HCT116 (cell line): ENCODE measurements around the gene CIT. TPM values are rescaled to one million over a fixed set of nuclear protein-coding genes. Genes with fewer than 3 reads are reported as not detected.
A peak's percentile ranks its signal among the peaks of the same experiment; 100 is the strongest.

Experiments used
- ATAC-seq: fragments of 200-7000 bp; cut with Tn5 transposase; 2 replicates; pipeline ENCODE4 v1.9.1; 2020; ENCODE audit warnings: mild to moderate bottlenecking, moderate library complexity
- BruUV-seq: library from RNA; stranded (reverse); fragments of 400-500 nt; replicated peaks from 2 replicates; lab custom pipeline; 2021; lab: Mats Ljungman, UMichigan
- CTCF ChIA-PET: fragments of 300-600 bp; sonication (Branson Sonifier 250); formaldehyde crosslinking; loops from one replicate; lab custom pipeline; 2021; ENCODE audit warnings: antibody characterized with exemption; lab: Charles Lee
- POLR2A ChIA-PET: fragments of 300-600, 350-600 bp; sonication (Branson Sonifier 250); formaldehyde crosslinking; loops from one replicate; lab custom pipeline; 2021; ENCODE audit warnings: antibody characterized with exemption; lab: Charles Lee
- RAD21 ChIA-PET, 2 experiments: fragments of 300-600 bp; sonication (Branson Sonifier 250); formaldehyde crosslinking; loops; one replicate each; lab custom pipeline; 2023; ENCODE audit warnings: low total read pairs in 2 of 2; ENCODE audit not compliant: uncharacterized antibody in 2 of 2, unreplicated experiment in 2 of 2, low non-redundant PET in 1 of 2; lab: Charles Lee
- DNase-seq: peaks from one replicate; pipeline ENCODE4 v3.0.0-alpha.2; 2010; ENCODE audit warnings: low read depth, low spot score
- H2AFZ ChIP-seq: fragments of 200-600 bp; shearing (Covaris generic), sonication (generic); 2 replicates; pipeline ENCODE4 v1.6.1; 2017; ENCODE audit warnings: low read depth, mixed run types, mixed read lengths, antibody characterized with exemption, low read length; ENCODE audit not compliant: poor library complexity, severe bottlenecking
- H3K27ac ChIP-seq: 2 replicates; pipeline ENCODE4 v1.5.1; 2012; ENCODE audit warnings: low read depth, low read length
- H3K27me3 ChIP-seq: fragments of 200-600 bp; sonication (generic); 2 replicates; pipeline ENCODE4 v1.6.1; 2016; ENCODE audit warnings: mixed run types, low read length, mixed read lengths; ENCODE audit not compliant: insufficient read depth
- H3K36me3 ChIP-seq, 2 experiments: fragments of 200-500 bp in 1 of 2; fragments of 200-600 bp in 1 of 2; sonication (Bioruptor generic) in 1 of 2; sonication (generic) in 1 of 2; 2 replicates each; pipeline versions ENCODE4 v1.5.1 to v1.6.1; 2014 to 2016; ENCODE audit warnings: low read length in 2 of 2, inconsistent platforms in 1 of 2, mixed read lengths in 1 of 2, mixed run types in 1 of 2; ENCODE audit not compliant: insufficient read depth in 2 of 2, control insufficient read depth in 1 of 2
- H3K4me1 ChIP-seq, 2 experiments: fragments of 200-600 bp in 1 of 2; sonication (generic) in 1 of 2; 2 replicates each; pipeline versions ENCODE4 v1.5.1 to v1.6.1; 2012 to 2017; ENCODE audit warnings: low read length in 2 of 2, inconsistent platforms in 1 of 2, mild to moderate bottlenecking in 1 of 2, mixed read lengths in 1 of 2, mixed run types in 1 of 2, moderate library complexity in 1 of 2; ENCODE audit not compliant: insufficient read depth in 2 of 2, control insufficient read depth in 1 of 2
- H3K4me2 ChIP-seq: fragments of 200-600 bp; sonication (generic); 2 replicates; pipeline ENCODE4 v1.6.1; 2017; ENCODE audit warnings: mixed run types, low read length, mixed read lengths
- H3K4me3 ChIP-seq, 2 experiments: fragments of 200-600 bp in 1 of 2; sonication (generic) in 1 of 2; replicated peaks in 1 of 2; 2 replicates each; pipeline ENCODE4 v1.5.1; 2011 to 2016; ENCODE audit warnings: low read length in 2 of 2, control low read depth in 1 of 2, low read depth in 1 of 2, mild to moderate bottlenecking in 1 of 2, mixed read lengths in 1 of 2, mixed run types in 1 of 2
- H3K79me2 ChIP-seq: fragments of 200-600 bp; sonication (generic); 2 replicates; pipeline ENCODE4 v1.6.1; 2017; ENCODE audit warnings: mild to moderate bottlenecking, mixed run types, low read length, moderate library complexity, mixed read lengths; ENCODE audit not compliant: insufficient read depth
- H3K9ac ChIP-seq: fragments of 200-600 bp; sonication (generic); 2 replicates; pipeline ENCODE4 v1.6.1; 2016; ENCODE audit warnings: low read length, mixed read lengths
- H3K9me2 ChIP-seq: fragments of 200-600 bp; sonication (generic), shearing (Covaris generic); 2 replicates; pipeline ENCODE4 v1.6.1; 2017; ENCODE audit warnings: mixed run types, mild to moderate bottlenecking, moderate library complexity; ENCODE audit not compliant: insufficient read depth
- H3K9me3 ChIP-seq, 2 experiments: fragments of 200-500 bp in 1 of 2; fragments of 200-600 bp in 1 of 2; sonication (Bioruptor generic) in 1 of 2; sonication (generic) in 1 of 2; 2 replicates each; pipeline ENCODE4 v1.6.1; 2014 to 2017; ENCODE audit warnings: low read length in 2 of 2, mixed read lengths in 2 of 2, inconsistent platforms in 1 of 2, low read depth in 1 of 2, mild to moderate bottlenecking in 1 of 2, mixed run types in 1 of 2, moderate library complexity in 1 of 2; ENCODE audit not compliant: control insufficient read depth in 1 of 2, insufficient read depth in 1 of 2
- H4K20me1 ChIP-seq: fragments of 200-600 bp; sonication (generic), shearing (Covaris generic); 2 replicates; pipeline ENCODE4 v1.6.1; 2017; ENCODE audit warnings: mixed run types, mild to moderate bottlenecking, moderate library complexity; ENCODE audit not compliant: insufficient read depth
- CTCF ChIP-seq, 3 experiments: fragments of 200-600 bp in 1 of 3; sonication (generic) in 1 of 3; IDR thresholded peaks in 2 of 3; conservative IDR thresholded peaks in 1 of 3; 2 replicates each; pipeline ENCODE4 v1.5.1; 2012 to 2017; ENCODE audit warnings: low read depth in 2 of 3, low read length in 2 of 3, antibody characterized with exemption in 1 of 3, borderline replicate concordance in 1 of 3, control low read depth in 1 of 3, mild to moderate bottlenecking in 1 of 3, mixed read lengths in 1 of 3, mixed run types in 1 of 3, moderate library complexity in 1 of 3; ENCODE audit not compliant: insufficient read depth in 1 of 3
- SIN3A ChIP-seq: IDR thresholded peaks from 2 replicates; pipeline ENCODE4 v1.6.1; 2012; ENCODE audit warnings: low read depth
- TCF7L2 ChIP-seq: IDR thresholded peaks from 2 replicates; pipeline ENCODE4 v1.7.0; 2011; ENCODE audit warnings: borderline replicate concordance, inconsistent platforms; ENCODE audit not compliant: insufficient read depth, insufficient read length; ENCODE audit errors: extremely low read depth
- ZFX ChIP-seq: fragments of 450-650 bp; IDR thresholded peaks from 2 replicates; pipeline ENCODE4 v1.6.1; 2017
- ZNF274 ChIP-seq: fragments of 200-500 bp; sonication (Bioruptor generic); IDR thresholded peaks from 2 replicates; pipeline ENCODE4 v1.6.1; 2014; ENCODE audit warnings: mild to moderate bottlenecking, low read depth, low read length, inconsistent platforms
- intact Hi-C: fragments of 100-400 bp; cut with micrococcal nuclease; formaldehyde crosslinking; loops from 2 replicates; pipeline ENCODE4 v1.10.0; 2022
- total RNA-seq: library from RNA; stranded (reverse); gene quantifications from one replicate; pipeline ENCODE4 v1.2.1, GENCODE V29; 2021; ENCODE audit not compliant: unreplicated experiment

CIT gene
- total RNA-seq, 1 experiment from 2014 or later, result 54.2 TPM

GRCh38 chr12:119679081-119679480 lies 198.0 kb downstream of the CIT start (continued):
- TF ChIP-seq CTCF (IDR thresholded peaks at IDR 0.05 in 2 of 3, conservative IDR thresholded peaks at IDR 0.05 in 1 of 3; ENCODE audit: borderline replicate concordance in 1 of 3, insufficient read depth in 1 of 3, low read depth in 2 of 3, low read length in 2 of 3) (no peak), ZFX (no peak)
- TF ChIP-seq, all 23 proteins: peak for 0

- intact Hi-C loops, result no loop called here
- H3K9me2 ChIP-seq, result no peaks in the 10 kb centered on the region
- H3K27me3 ChIP-seq, result no peaks in the 10 kb centered on the region
- H3K9me3 ChIP-seq, result no peaks in the 10 kb centered on the region
- no peak overlapping the region for H3K27ac ChIP-seq
- no peak for DNase-seq
- no TSS peak for BruUV-seq
- no peak overlapping the region for H2AFZ ChIP-seq
- H3K9ac ChIP-seq, result no peak overlapping the region
- no peaks in the 10 kb centered on the region for H3K4me1 ChIP-seq
- no peak overlapping the region for H3K4me3 ChIP-seq
- no peak overlapping the region for H3K4me2 ChIP-seq
- no peak for ATAC-seq
- no peaks in the 10 kb centered on the region for H4K20me1 ChIP-seq
- RAD21 ChIA-PET, result no interaction called here
- H3K36me3 ChIP-seq, result peaks cover 50 to 62% of the 10 kb centered on the region in 2 experiments
- TF ChIP-seq ZNF274 (no peak), SIN3A (no peak), TCF7L2 (no peak)
- CTCF ChIA-PET, result no interaction called here
- H3K79me2 ChIP-seq, result no peaks in the 10 kb centered on the region; the same call in 1 of the 2 replicates
- POLR2A ChIA-PET, result no interaction called here
Measured at GRCh38 chr12:119678459-119678858, 198.7 kb downstream of the CIT start.

GRCh38 chr12:119676573-119676972 lies 200.5 kb downstream of the CIT start:
- TF ChIP-seq SIN3A (no peak), CTCF (IDR thresholded peaks at IDR 0.05 in 2 of 3, conservative IDR thresholded peaks at IDR 0.05 in 1 of 3; ENCODE audit: borderline replicate concordance in 1 of 3, insufficient read depth in 1 of 3, low read depth in 2 of 3, low read length in 2 of 3) (0 out of 6 replicates have a peak, but pooled peaks of 1 of the 3 experiments have one; percentile 14)
- no peak overlapping the region for H3K4me2 ChIP-seq
- ChIA-PET CTCF (no interaction called here), POLR2A (no interaction called here), RAD21 (no interaction called here)
- peaks cover 58 to 77% of the 10 kb centered on the region in 2 experiments for H3K36me3 ChIP-seq
- no peaks in the 10 kb centered on the region for H3K4me1 ChIP-seq
- no peaks in the 10 kb centered on the region for H3K27me3 ChIP-seq
- ATAC-seq, result peak; percentile 51; the same call in 1 of the 2 replicates
- H3K4me3 ChIP-seq, result no peak overlapping the region
- peaks cover 5% of the 10 kb centered on the region for H3K79me2 ChIP-seq
- no peak overlapping the region for H3K27ac ChIP-seq
- DNase-seq, result no peak
- H3K9me2 ChIP-seq, result no peaks in the 10 kb centered on the region
- BruUV-seq, result no TSS peak
- no peaks in the 10 kb centered on the region for H4K20me1 ChIP-seq
- no peak overlapping the region for H2AFZ ChIP-seq
- no peak overlapping the region for H3K9ac ChIP-seq
- intact Hi-C loops, result no loop called here
- no peaks in the 10 kb centered on the region for H3K9me3 ChIP-seq
